HUDEP-2 (cell line): ENCODE results near the gene KCNG2.
"Not testable (repeated sequence)": the region's sequence is repeated elsewhere in the genome, so short reads cannot be mapped to it uniquely, and the experiment has no call there.

Experiments
- DNase-seq, 76 experiments: peaks; one replicate each; lab custom pipeline; 2025; ENCODE audit not compliant: unreplicated experiment in 76 of 76; lab: John Stamatoyannopoulos, UW

Gene KCNG2

DNA sequence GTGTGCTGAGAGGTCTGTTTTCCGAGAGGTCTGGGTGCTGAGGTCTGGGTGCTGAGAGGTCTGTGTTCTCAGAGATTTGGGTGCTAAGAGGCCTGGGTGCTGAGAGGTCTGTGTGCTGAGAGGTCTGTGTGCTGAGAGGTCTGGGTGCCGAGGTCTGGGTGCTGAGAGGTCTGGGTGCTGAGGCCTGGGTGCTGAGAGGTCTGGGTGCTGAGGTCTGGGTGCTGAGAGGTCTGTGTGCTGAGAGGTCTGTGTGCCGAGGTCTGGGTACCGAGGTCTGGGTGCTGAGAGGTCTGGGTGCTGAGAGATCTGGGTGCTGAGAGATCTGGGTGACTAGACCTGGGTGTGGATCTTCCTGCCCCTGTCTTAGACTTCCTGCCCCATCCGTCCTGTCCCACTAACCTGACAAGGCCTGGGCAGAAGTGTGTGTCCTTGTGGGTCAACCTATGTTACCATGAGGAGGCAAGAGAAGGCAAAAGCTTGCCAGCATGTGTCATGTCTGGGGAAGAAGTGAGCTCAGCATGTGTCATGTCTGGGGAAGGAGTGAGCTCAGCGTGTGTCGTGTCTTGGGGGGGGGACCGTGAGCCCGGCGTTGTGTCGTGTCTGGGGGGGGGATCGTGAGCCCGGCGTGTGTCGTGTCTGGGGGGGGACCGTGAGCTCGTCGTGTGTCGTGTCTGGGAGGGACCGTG is 69.3 kb downstream of the KCNG2 start:
- DNase-seq = no peak

DNA sequence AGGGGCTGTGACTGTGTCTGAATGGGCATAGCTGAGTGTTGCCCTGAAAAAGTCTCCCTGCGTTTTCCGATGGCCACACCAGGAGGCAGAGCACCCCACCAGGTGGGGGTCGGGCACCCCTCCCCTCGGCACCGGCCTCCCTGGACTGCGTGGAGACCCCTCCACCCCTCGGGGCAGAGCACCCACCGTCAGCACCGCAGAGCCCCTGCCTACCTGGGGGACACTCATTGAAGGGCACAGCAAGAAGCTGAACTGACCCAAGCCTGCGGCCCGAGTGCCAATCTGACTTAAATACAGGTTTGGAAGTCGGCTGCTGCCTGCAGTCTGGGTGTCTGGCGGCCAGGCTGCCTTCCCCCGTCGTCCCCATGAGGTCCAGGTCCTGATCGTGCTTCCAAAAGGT is 69.9 kb downstream of the KCNG2 start:
- no peak for DNase-seq

- no peak for DNase-seq
Observed at GRCh38 chr18:79868168-79868784, 70.5 kb downstream of the KCNG2 start.

DNA sequence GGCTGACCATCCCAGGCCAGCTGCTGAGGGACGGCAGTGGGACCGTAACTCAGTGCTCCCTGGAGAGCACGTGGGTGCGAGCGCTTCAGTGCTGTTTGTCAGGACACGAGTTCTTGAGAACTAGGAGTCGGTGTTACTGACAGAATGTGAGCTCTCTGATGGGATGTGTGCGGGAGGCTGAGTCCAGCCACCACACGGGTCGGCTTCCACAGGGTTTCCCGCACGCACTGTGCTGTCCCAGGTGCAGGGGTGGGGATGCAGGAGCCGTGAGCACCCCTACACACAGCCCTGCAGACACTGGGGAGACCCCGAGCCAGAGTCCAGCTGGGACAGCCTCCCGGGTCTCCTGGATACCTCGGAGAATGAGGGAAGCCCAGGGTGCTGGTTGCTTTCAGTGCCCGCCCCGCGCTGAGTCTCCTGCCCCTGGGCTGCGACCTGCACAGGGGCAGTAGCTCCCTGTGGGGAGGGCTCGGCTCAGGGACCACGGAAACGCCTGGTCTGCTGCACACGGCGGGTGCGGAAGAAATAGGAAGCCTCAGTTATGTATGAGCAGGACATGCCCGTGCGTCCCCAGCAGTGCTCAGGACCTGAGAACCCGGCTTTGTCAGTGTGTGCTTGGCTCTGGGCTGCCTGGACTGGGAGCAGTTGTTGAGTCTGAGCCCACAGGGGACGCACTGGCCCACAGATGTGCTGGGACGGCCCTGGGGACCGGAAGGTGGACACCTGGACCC is 71.2 kb downstream of the KCNG2 start:
- DNase-seq = no peak

- no peak for DNase-seq
Observed at GRCh38 chr18:79869591-79870300, 72.0 kb downstream of the KCNG2 start.

- DNase-seq = no peak
Observed at GRCh38 chr18:79870301-79871025, 72.7 kb downstream of the KCNG2 start.

DNA sequence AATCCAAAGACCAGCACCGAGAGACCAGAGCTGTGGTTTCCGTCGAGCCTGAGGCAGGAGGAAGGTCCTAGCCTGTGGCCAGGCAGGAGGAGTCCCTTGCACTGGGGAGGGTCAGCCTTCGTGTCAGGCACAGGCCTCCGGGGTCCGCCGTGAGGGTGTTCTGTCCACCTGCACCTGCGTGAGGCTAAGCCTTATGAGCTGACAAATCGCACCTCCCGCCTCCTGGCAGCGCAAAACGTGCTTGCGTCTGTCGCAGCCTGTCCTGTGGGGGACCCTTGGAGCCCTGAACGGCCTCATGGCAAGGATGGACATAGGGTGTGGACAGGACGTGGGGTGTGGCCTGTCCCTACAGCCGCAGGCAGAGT is 73.3 kb downstream of the KCNG2 start:
- no peak for DNase-seq

DNA sequence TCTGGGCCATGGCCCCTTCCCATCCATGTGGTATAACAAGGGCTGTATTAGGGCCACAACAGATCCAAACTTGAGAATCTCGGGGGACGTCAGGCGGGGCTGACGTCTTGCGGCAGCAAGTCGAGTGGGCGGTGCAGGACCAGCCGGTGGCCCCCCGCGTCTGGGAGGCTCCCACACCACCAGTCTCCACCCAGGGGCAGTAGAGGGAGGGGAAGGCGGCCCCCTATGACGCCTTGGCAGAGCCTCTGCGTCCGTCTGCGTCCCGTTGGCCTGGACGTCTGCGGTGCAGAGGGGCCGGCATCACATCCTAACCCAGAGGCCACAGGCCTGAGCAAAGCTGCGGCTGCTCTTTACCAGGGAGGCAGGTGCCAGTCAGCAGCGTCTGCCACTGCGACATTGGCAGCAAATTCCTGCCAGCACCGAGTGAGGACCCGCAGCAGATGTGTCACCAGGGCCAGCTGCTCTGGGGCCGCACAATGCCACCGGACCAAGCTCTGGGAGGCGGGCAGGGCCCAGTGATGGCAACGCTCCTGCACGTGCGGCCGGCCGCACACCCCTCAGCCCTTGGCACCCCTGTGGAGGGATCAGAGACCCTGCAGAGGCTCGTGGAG is 73.8 kb downstream of the KCNG2 start:
- DNase-seq = no peak

GRCh38 chr18:79872527-79873444 is 75.0 kb downstream of the KCNG2 start:
- no peak for DNase-seq

DNA sequence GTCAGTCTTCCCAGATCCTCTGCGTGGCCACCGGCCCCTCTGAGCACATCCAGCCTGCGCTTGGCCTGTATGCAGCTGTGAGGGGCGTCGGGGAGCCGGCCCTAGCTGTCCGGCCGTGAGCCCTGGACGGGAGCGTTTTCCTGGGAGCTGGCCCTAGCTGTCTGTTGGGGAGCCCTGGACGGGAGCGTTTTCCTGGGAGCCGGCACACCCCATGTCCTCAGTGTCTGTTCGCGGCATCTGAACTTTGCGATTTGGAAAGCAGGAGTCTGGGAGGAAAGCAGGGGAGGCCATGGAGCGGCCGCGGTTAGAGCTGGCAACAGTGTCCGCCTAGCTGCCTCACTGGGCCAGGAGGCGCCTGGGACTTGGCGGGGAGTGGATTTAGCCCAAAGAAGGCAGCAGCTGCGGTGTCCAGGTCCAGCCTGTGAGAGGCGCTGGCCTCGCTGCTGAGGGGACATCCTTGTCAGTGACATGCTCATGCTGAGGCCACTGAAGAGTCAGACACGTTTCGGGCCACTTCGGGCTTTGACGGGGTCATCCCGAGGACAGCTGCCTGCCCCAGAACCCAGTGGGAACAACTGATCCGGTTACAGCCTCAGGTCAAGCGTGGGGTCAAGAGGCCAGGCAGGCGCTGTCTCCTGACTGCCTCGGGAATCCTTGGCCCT is 75.8 kb downstream of the KCNG2 start:
- no peak for DNase-seq

- no peak for DNase-seq
Observed at GRCh38 chr18:79874553-79875530, 77.1 kb downstream of the KCNG2 start.

GRCh38 chr18:79875531-79875919 is 77.8 kb downstream of the KCNG2 start:
- no peak for DNase-seq

DNA sequence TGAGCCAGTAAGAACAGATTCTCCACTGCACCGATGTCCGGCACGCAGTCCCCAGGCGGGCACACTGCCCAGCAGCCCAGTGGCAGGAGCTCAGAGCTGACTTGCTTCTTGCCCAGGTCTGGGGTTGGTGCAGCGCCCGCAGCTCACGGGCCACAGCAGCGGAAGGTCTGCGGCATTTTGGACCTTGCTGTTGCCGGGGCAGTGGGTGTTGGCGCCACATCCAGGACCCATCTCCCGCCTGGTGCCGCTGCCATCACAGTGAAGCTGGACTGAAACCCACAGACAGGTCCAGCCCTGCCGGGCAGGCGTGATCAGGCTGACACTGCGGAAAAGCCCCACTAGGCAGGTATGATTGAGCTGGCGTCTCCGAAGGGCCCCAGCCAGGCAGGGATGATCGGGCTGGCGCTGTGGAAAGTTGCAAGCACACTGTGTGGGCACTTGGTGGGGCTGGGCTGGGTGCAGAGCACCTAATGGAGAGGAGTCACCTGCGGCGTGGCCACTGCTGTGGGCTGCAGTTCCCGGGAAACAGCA is 78.3 kb downstream of the KCNG2 start:
- DNase-seq = no peak

DNA sequence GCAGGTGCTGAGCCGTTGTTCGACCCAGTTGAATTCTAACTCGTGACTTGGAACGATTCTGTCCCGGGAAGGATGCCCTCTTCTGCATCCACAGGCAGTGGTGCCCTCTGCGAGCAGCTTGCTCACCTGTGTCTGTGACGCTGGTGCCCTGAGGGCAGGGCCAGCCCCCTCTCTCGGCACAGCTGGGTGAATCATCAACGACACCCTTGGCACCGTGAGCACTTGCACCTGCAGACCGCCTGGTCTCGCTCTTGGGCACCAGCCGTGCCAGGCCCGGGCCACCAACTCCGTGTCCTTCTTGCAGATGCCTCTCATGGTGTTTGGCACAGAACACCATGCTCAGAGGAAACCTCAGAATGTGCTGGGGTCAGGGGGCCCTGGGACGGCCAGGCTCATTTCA is 78.8 kb downstream of the KCNG2 start:
- DNase-seq = no peak

DNA sequence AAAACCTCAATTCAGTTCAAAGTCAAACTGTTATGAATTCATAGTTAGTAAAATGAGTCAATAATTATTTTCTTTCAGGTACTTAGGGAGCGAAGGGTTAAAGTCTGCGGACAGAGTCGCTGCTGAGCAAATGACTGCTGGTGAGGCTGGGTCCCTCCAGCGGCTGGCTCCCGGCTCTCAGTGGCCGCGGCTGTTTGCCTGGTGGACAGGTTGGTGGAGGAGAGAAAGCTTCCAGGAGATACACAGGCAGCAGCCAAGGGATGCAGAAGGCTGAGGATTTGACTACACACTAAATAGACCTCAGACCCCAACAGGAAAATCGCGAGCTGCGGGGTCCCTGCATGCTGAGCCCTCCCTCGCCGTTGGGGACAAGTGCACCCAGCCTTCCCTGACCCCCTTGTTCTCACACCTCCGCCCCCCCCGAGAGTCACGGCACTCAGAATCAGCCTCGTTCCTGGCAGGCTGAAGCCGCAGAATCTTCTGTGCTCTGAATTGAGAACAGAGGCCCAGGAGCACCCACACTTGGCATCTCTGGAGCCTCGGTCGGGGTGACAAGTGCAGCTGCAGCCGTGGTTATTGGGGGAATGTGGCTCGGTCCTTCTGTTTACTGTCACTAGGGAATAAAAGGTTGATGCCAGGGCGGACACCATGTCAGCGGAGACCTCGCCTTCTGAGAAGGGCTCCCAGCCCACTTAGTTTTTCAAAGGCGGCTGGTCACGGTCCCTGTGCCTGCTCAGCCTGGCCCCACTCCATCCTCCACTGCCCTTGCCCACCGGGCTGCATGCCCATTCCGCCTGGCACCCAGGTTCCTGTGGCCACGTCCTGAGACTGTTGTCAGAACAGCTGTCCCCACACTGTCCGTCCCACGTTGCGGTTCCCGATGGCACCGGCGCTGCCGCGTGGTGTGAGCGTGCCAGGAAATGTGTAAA is 79.7 kb downstream of the KCNG2 start:
- no peak for DNase-seq

GRCh38 chr18:79878246-79878645 is 80.5 kb downstream of the KCNG2 start:
- not testable (repeated sequence) for DNase-seq
